T-cell (primary cell): ENCODE data around the gene NDUFS1. TPM values are rescaled to one million over a fixed set of nuclear protein-coding genes. Genes with fewer than 3 reads are reported as not detected.
"Not testable (repeated sequence)": the region's sequence is repeated elsewhere in the genome, so short reads cannot be mapped to it uniquely, and the experiment has no call there.

Experiments used
- ATAC-seq, 4 experiments: fragments of 200-7000 bp in 3 of 4; fragments of 150-1000 bp in 1 of 4; cut with Tn5 transposase; replicated peaks in 1 of 4; 1 replicate in 3 of 4; 2 replicates in 1 of 4; pipeline ENCODE4 v1.10.0; 2021; ENCODE audit warnings: moderate library complexity in 3 of 4, mild to moderate bottlenecking in 2 of 4, moderate number of reproducible peaks in 1 of 4
- CTCF ChIA-PET, 2 donors: fragments of 300-600 bp; sonication (Branson Sonifier 250); formaldehyde crosslinking; loops; one replicate each; lab custom pipeline; 2022; ENCODE audit warnings: antibody characterized with exemption in 2 of 2; lab: Charles Lee
- POLR2A ChIA-PET, 2 donors: fragments of 300-600 bp; sonication (Branson Sonifier 250); formaldehyde crosslinking; loops; one replicate each; lab custom pipeline; 2022; ENCODE audit warnings: antibody characterized with exemption in 2 of 2; lab: Charles Lee
- DNase-seq, 35 experiments: peaks; one replicate each; pipeline versions ENCODE4 v3.0.0 to v3.0.0-alpha.2; 2013 to 2023
- H3K27ac ChIP-seq: one replicate; pipeline ENCODE4 v1.5.1; 2013; ENCODE audit warnings: low read length
- H3K27me3 ChIP-seq, 2 experiments: replicated peaks in 1 of 2; 1 replicate in 1 of 2; 2 replicates in 1 of 2; pipeline versions ENCODE4 v1.6.1 to v1.7.0; 2013; ENCODE audit warnings: low read length in 1 of 2, mixed read lengths in 1 of 2; ENCODE audit not compliant: control insufficient read depth in 2 of 2, insufficient read depth in 2 of 2; ENCODE audit errors: extremely low read depth in 1 of 2
- H3K36me3 ChIP-seq, 2 donors: 1 replicate in 1 of 2; 2 replicates in 1 of 2; pipeline versions ENCODE4 v1.6.1 to v1.7.0; 2013; ENCODE audit warnings: low read length in 1 of 2; ENCODE audit not compliant: control insufficient read depth in 2 of 2, insufficient read depth in 1 of 2; ENCODE audit errors: extremely low read depth in 1 of 2
- H3K4me1 ChIP-seq, 2 experiments: 1 replicate in 1 of 2; 2 replicates in 1 of 2; pipeline versions ENCODE4 v1.6.1 to v1.7.0; 2013; ENCODE audit warnings: low read length in 2 of 2, mixed read lengths in 1 of 2; ENCODE audit not compliant: insufficient read depth in 2 of 2, control insufficient read depth in 1 of 2; ENCODE audit errors: extremely low read depth in 1 of 2
- H3K4me3 ChIP-seq, 2 donors: 1 replicate in 1 of 2; 2 replicates in 1 of 2; pipeline versions ENCODE4 v1.5.1 to v1.7.0; 2013; ENCODE audit warnings: mild to moderate bottlenecking in 2 of 2, low read length in 1 of 2, moderate library complexity in 1 of 2; ENCODE audit not compliant: control insufficient read depth in 1 of 2; ENCODE audit errors: extremely low read depth in 1 of 2
- H3K9me3 ChIP-seq: 2 replicates; pipeline ENCODE4 v1.7.0; 2013
- H3K27ac Mint-ChIP-seq, 2 donors: one replicate each; pipeline ENCODE4 v1.8.0; 2020 to 2021; ENCODE audit warnings: mild to moderate bottlenecking in 2 of 2, mixed read lengths in 2 of 2
- H3K27me3 Mint-ChIP-seq, 2 donors: one replicate each; pipeline ENCODE4 v1.8.0; 2021 to 2022; ENCODE audit warnings: mixed read lengths in 2 of 2
- H3K36me3 Mint-ChIP-seq: one replicate; pipeline ENCODE4 v1.8.0; 2021; ENCODE audit warnings: mixed read lengths
- H3K4me1 Mint-ChIP-seq, 3 donors: one replicate each; pipeline ENCODE4 v1.8.0; 2020 to 2022; ENCODE audit warnings: mixed read lengths in 3 of 3, mild to moderate bottlenecking in 1 of 3
- H3K4me3 Mint-ChIP-seq, 3 donors: one replicate each; pipeline ENCODE4 v1.8.0; 2020 to 2022; ENCODE audit warnings: mild to moderate bottlenecking in 3 of 3, mixed read lengths in 3 of 3, moderate library complexity in 3 of 3
- H3K9me3 Mint-ChIP-seq, 3 donors: one replicate each; pipeline ENCODE4 v1.8.0; 2020 to 2022; ENCODE audit warnings: mixed read lengths in 3 of 3
- WGBS: methylation state at CpG from one replicate; pipeline ENCODE4 v1.1.5; 2013; ENCODE audit warnings: missing lambda C conversion rate; ENCODE audit not compliant: insufficient coverage; 5-methylcytosine and 5-hydroxymethylcytosine counted together
- total RNA-seq, 35 experiments: library from RNA in 6 of 35; stranded (reverse) in 6 of 35; fragments of 120-200 nt in 1 of 35; gene quantifications; one replicate each; pipeline versions ENCODE4 v1.2.1 to v1.2.4 and lab custom pipeline; 2013 to 2026

NDUFS1 gene
- total RNA-seq, 5 donors from 2014 or later (not counting 1 experiment from before 2014, with no cell fraction given), result 42.1 to 58.1 (median 51.4) TPM

GRCh38 chr2:206189691-206190090 lies 30.4 kb upstream of the NDUFS1 start:
- Mint-ChIP-seq H3K9me3 (no peaks in the 10 kb centered on the region), H3K27ac (no peak overlapping the region), H3K36me3 (no peaks in the 10 kb centered on the region), H3K4me1 (no peaks in the 10 kb centered on the region), H3K27me3 (peaks cover 3 to 18% of the 10 kb centered on the region in 2 donors), H3K4me3 (no peak overlapping the region)
- no peak overlapping the region for H3K4me3 ChIP-seq
- H3K4me1 ChIP-seq, result no peaks in the 10 kb centered on the region
- H3K36me3 ChIP-seq, result no peaks in the 10 kb centered on the region
- ATAC-seq (no peak), DNase-seq (no peak)
- WGBS, result no CpG with 5 or more reads among the region's 3 CpGs
- H3K27me3 ChIP-seq, result peaks cover 0 to 2% of the 10 kb centered on the region in 2 experiments
- ChIA-PET POLR2A (no interaction called here), CTCF (no interaction called here)
- no peak overlapping the region for H3K27ac ChIP-seq
- H3K9me3 ChIP-seq, result no peaks in the 10 kb centered on the region

GRCh38 chr2:206181526-206181925 lies 22.3 kb upstream of the NDUFS1 start:
- H3K27ac ChIP-seq, H3K9me3 ChIP-seq, H3K4me3 ChIP-seq, H3K4me3 Mint-ChIP-seq, H3K9me3 Mint-ChIP-seq, ATAC-seq, H3K36me3 ChIP-seq, H3K27ac Mint-ChIP-seq, H3K27me3 Mint-ChIP-seq, H3K36me3 Mint-ChIP-seq, DNase-seq, CTCF ChIA-PET, H3K4me1 ChIP-seq, H3K4me1 Mint-ChIP-seq, H3K27me3 ChIP-seq: not testable (repeated sequence)
- WGBS, result no CpG with 5 or more reads among the region's 6 CpGs
- POLR2A ChIA-PET, result interaction anchor here in 1 of 2 donors (0.6 kb wide), 1 partner anchor 173 kb away, joined by 3 read pairs; no protein-coding TSS in a partner anchor

- no peaks in the 10 kb centered on the region for H3K9me3 Mint-ChIP-seq
- H3K9me3 ChIP-seq, result no peaks in the 10 kb centered on the region
- H3K27me3 ChIP-seq, result peaks cover 0 to 4% of the 10 kb centered on the region in 2 experiments
- H3K4me3 Mint-ChIP-seq, result no peak overlapping the region
- no CpG with 5 or more reads among the region's 3 CpGs for WGBS
- no peaks in the 10 kb centered on the region for H3K36me3 Mint-ChIP-seq
- peaks cover 3 to 5% of the 10 kb centered on the region in 2 donors for H3K27me3 Mint-ChIP-seq
- H3K4me1 Mint-ChIP-seq, result no peaks in the 10 kb centered on the region
- H3K4me1 ChIP-seq, result no peaks in the 10 kb centered on the region
- CTCF ChIA-PET, result no interaction called here
- ATAC-seq (no peak), DNase-seq (no peak)
- H3K27ac Mint-ChIP-seq, result no peak overlapping the region
- POLR2A ChIA-PET, result no interaction called here
- no peak overlapping the region for H3K27ac ChIP-seq
- no peaks in the 10 kb centered on the region for H3K36me3 ChIP-seq
- no peak overlapping the region for H3K4me3 ChIP-seq
Observed at GRCh38 chr2:206176901-206177300, 17.7 kb upstream of the NDUFS1 start.

- no CpG with 5 or more reads among the region's 2 CpGs for WGBS
- Histone ChIP-seq H3K4me1 (no peaks in the 10 kb centered on the region), H3K27me3 (peaks cover 0 to 2% of the 10 kb centered on the region in 2 experiments), H3K27ac (no peak overlapping the region), H3K9me3 (no peaks in the 10 kb centered on the region), H3K4me3 (no peak overlapping the region), H3K36me3 (no peaks in the 10 kb centered on the region)
- ChIA-PET POLR2A (interaction anchor here in 1 of 2 donors (0.6 kb wide), 1 partner anchor 100 kb away, joined by 10 read pairs; no protein-coding TSS in a partner anchor), CTCF (no interaction called here)
- ATAC-seq (no peak), DNase-seq (no peak)
- Mint-ChIP-seq H3K27me3 (peaks cover 2 to 5% of the 10 kb centered on the region in 2 donors), H3K36me3 (no peaks in the 10 kb centered on the region), H3K4me1 (no peaks in the 10 kb centered on the region), H3K4me3 (no peak overlapping the region), H3K27ac (no peak overlapping the region), H3K9me3 (no peaks in the 10 kb centered on the region)
Observed at GRCh38 chr2:206176121-206176520, 16.9 kb upstream of the NDUFS1 start.

GRCh38 chr2:206173147-206173546 lies 13.9 kb upstream of the NDUFS1 start:
- Histone ChIP-seq H3K9me3 (no peaks in the 10 kb centered on the region), H3K4me3 (no peak overlapping the region), H3K27ac (no peak overlapping the region), H3K27me3 (peaks cover 0 to 2% of the 10 kb centered on the region in 2 experiments), H3K36me3 (no peaks in the 10 kb centered on the region), H3K4me1 (no peaks in the 10 kb centered on the region)
- ATAC-seq (no peak), DNase-seq (no peak)
- CTCF ChIA-PET, result interaction anchor here in 1 of 2 donors (0.7 kb wide), 1 partner anchor 33 kb away, joined by 6 read pairs; no protein-coding TSS in a partner anchor
- H3K27me3 Mint-ChIP-seq, result peaks cover 0 to 5% of the 10 kb centered on the region in 2 donors
- H3K9me3 Mint-ChIP-seq, result no peaks in the 10 kb centered on the region
- H3K4me3 Mint-ChIP-seq, result no peak overlapping the region
- H3K36me3 Mint-ChIP-seq, result peaks cover 4% of the 10 kb centered on the region
- POLR2A ChIA-PET, result no interaction called here
- H3K27ac Mint-ChIP-seq, result no peak overlapping the region
- no peaks in the 10 kb centered on the region for H3K4me1 Mint-ChIP-seq
- WGBS, result 93% methylated on average over 3 of the region's 4 CpGs

- peaks cover 10% of the 10 kb centered on the region for H3K36me3 Mint-ChIP-seq
- H3K9me3 ChIP-seq, H3K4me1 Mint-ChIP-seq, H3K9me3 Mint-ChIP-seq, H3K4me3 ChIP-seq, H3K36me3 ChIP-seq, ATAC-seq, POLR2A ChIA-PET, CTCF ChIA-PET, H3K27me3 Mint-ChIP-seq, H3K4me3 Mint-ChIP-seq, DNase-seq, H3K27me3 ChIP-seq, H3K27ac ChIP-seq, H3K4me1 ChIP-seq, H3K27ac Mint-ChIP-seq: not testable (repeated sequence)
- 100% methylated on average over 3 of the region's 52 CpGs for WGBS
Observed at GRCh38 chr2:206171624-206172397, 12.6 kb upstream of the NDUFS1 start.
